T-helper 22 cell (primary cell): ENCODE data around the gene PRRC2C.
"Not testable (repeated sequence)": the region's sequence is repeated elsewhere in the genome, so short reads cannot be mapped to it uniquely, and the experiment has no call there.

Experiments
- DNase-seq: peaks from one replicate; pipeline ENCODE4 v3.0.0-alpha.2; 2020; ENCODE audit warnings: low read depth

Gene PRRC2C

DNA sequence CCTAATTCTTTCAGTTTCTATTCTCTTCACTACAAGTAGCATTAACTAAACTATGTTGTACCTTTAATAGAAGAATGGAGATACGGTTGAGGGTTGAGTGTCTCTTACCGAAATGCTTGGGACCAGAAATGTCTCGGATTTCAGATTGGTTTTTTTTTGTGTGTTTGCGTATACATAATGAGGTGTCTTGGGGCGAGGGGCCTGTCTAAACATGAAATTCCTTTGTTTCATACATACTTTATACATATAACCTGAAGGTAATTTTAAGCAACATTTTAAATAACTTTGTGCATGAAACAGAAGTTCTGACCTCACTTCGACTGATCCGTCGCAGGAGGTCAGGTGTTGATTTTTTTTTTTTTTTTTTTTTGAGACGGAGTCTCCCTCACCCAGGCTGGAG, 100.4 kb downstream of the PRRC2C start:
- no peak for DNase-seq

DNA sequence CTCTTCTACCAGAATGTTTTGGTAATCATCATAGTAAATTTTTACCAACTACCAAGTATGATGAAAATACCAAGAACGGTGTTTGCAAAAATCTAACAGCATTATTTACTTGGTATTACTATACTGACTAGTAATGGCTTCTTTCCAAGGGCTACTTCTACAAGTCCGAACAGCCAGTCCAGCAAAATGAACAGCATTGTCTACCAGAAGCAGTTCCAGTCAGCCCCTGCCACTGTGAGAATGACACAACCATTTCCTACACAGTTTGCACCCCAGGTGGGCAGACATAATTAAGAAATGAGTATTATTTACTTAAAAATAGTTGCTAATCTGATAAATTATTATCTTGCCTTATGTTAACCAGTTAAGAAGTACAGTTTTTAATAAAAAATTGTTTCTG, 102.9 kb downstream of the PRRC2C start:
- DNase-seq: no peak

DNA sequence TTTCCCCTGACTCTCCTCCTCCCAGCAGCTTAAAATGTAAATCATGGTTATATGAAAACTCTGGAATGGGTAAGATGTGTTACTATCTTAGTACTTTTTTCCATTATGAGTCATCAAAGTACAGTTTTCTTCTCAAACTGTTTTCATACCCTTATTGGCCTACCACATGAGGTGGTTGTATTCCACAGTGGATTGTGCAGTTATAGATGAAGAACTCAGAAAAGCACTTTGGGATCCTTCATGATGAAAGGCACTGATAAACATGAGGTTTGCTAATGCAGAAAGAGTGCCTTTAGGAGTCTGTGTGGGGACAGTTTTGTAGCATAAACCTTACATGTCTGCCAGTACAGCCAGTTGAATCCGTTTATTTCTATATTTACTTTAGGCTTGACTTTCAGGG, 104.7 kb downstream of the PRRC2C start:
- DNase-seq: no peak

DNA sequence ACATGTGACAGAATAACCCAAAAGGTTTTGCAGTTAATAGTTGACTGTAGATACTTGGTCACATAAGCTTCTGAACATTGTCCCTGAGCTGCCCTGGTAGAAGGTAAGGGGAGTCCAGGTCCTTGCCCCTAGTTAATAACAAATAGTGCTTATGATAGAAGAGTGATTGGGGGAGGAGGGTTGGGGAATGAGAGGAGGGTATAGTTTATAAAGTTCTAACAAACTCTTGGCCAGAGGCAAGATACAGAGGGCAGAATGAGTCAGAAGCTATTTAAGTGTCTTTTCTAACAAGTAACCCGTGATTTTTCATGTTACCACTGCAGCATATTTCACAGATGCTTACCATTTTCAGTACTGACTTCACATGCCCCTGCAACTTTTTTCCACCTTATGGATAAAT, 110.0 kb downstream of the PRRC2C start:
- DNase-seq: no peak

DNA sequence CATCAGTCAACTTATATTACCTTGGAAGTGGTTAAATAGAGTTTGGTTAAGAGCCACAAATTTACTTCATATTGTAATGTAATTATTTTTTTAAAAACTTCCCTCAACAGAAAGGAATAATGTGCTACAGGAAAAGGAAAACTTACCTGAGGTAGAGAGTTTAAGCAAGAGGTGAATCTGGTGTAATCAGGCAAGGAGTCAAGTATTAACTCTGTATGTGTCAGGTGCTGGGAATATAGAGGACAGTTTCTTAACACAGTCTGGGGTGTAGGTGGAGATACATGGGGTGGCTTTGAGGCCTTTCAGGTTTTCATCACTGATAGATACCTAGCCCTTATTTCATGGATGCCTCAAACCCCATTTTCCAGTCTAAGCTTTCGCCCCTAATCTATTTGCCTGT, 110.8 kb downstream of the PRRC2C start:
- no peak for DNase-seq

DNA sequence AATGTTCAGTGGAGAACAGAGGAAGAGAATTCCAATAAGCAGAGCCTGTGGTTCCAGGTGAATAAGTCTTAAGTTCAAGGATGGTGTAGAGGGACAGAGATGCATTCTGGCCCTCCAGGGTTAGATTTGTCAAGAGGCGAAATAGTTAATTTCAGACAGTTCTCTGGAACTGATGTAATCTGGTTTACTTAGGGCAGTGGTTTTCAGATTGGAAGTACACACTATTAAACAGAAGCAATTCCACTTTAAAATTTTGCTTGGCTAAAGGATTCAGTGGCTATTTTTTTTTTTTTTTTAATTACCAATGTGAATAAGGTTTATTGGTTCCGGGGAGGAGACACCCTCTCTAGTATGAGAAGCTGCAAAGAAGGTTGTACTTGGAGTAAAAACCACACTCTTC, 111.4 kb downstream of the PRRC2C start:
- no peak for DNase-seq

DNA sequence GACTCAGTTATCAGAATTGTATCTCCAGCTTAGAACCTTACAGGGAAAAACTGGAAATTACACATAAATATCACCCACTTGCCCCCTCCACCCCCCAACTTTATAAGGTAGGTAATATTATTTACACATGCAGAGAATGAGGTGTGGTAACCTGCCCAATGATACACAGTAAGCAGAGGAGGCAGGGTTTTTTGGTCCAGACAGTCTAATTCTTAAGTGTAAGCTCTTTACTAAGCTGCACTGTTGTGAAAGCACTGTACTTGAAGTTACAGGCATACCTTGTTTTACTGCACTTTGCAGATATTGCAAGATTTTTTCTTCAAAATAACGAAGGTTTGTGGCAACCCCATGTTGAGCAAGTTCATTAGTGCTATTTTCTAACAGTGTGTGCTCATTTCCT, 111.9 kb downstream of the PRRC2C start:
- no peak for DNase-seq

DNA sequence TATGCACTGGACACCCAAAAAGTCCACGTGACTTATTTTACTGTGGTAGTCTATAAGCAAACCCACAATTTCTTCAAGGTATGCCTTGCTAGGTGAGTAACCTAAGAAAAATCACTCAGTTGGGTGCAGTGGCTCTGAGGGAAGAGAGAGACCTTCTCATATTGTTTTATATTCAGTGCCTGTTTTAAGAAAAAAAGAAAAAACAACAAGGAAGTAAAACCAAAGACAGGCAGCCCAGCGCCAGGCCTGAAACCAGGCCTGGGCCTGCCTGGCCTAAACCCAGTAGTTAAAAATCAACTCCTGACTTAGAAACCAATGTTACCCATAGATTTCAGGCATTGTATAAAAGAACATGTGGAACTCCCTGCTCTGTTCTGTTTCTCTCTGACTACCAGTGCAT, 115.0 kb downstream of the PRRC2C start:
- DNase-seq: not testable (repeated sequence)

DNA sequence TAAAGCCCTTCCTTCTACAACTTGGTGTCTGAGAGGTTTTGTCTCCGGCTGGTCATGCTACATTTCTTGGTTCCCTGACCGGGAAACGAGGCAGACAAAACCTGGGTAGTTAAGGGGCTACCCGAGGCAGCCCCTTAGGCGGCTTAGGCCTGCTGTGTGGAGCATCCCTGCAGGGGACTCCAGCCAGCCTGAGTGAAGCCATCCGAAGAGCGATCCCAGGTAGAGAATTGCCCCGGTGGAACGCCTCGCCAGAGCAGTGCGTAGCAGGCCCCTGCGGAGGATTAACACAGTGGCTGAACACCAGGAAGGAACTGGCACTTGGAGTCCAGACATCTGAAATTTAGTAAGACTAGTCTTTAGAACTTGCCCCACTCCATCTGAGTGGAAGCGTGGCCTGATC, 115.5 kb downstream of the PRRC2C start:
- DNase-seq: no peak

DNA sequence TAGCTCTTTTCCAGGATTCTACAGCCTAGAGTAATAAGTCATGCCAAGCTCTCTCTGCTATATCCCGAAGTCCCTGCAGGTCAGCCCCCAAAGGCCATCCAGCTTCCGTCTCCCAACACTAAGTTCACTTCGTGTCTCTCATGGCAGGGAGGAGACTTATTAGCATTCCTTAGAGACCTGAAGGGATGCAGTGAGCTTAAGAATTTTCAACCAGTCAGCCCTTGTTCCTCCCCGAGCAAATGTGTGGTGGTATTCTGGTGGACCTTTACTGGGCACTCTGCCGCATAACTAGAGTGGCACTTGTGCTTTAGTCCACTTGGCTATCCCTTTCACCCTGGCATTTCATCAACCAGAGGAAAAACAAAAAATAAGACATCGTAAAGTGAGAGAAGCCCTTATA, 117.7 kb downstream of the PRRC2C start:
- DNase-seq: not testable (repeated sequence)

DNA sequence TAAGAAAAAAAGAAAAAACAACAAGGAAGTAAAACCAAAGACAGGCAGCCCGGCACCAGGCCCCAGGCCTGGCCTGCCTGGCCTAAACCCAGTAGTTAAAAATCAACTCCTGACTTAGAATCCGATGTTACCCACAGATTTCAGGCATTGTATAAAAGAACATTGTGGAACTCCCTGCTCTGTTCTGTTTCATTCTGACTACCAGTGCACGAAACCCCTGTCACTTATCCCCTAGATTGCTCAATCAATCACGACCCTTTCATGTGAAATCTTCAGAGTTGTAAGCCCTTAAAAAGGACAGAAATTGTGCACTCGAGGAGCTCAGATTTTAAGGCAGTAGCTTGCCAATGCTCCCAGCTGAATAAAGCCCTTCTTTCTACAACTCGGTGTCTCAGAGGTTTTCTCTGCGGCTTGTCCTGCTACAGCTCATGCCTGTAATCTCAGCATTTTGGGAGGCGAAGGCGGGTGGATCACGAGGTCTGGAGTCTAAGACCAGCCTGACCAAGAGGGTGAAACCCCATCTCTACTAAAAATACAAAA, 121.1 kb downstream of the PRRC2C start:
- DNase-seq: no peak

DNA sequence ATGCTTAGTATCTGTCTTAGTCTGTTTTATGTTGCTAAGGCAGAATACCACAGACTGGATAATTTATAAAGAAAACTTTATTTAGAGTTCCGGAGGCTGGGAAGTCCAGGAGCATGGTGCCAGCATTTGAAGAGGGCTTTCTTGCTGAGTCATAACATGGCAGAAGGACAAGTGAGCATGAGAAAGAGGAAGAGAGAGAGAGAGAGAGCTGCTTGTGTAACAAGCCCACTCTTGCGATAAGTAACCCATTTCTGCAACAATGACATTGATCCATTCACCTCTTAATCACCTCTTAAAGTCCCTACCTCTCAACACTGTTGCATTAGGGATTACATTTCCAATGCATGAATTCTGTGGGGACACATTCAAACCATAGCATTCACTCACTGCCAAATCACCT, 125.1 kb downstream of the PRRC2C start:
- no peak for DNase-seq

DNA sequence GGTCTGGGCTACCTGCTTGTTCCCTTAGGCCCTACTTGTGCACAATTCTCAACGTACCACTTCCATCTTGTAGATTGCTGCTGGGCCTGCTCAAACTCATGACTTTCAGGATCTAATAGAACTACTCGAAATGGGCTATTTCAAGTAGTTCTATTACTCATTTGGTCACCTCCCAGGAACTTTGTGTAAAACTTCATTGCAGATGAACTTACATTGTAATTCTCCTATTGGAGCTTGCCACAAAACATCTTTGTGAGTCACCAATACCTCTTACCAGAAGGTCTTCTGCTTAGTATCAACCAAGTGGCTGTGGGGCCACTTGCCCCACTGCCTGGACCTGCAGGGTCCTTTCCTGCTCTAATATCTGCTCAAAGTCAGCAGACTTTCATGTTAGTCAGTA, 126.0 kb downstream of the PRRC2C start:
- DNase-seq: no peak

DNA sequence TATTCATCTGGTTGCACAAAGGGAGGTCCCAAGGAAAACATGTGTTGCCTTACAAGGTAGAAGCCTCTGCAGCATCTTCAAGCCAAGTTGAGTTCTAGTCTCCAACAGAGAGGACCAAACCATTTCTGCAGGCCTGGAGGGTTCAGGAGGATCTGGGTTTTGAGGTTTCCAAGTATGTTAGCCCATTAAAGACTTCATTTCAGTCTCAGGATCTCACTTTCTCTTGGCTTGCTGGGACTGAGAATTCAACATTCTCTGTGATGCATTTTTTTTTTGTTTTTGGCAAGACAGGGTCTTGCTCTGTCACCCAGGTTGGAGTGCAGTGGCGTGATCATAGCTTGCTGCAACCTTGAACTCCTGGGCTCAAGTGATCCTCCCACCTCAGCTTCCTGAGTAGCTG, 128.0 kb downstream of the PRRC2C start:
- DNase-seq: no peak

DNA sequence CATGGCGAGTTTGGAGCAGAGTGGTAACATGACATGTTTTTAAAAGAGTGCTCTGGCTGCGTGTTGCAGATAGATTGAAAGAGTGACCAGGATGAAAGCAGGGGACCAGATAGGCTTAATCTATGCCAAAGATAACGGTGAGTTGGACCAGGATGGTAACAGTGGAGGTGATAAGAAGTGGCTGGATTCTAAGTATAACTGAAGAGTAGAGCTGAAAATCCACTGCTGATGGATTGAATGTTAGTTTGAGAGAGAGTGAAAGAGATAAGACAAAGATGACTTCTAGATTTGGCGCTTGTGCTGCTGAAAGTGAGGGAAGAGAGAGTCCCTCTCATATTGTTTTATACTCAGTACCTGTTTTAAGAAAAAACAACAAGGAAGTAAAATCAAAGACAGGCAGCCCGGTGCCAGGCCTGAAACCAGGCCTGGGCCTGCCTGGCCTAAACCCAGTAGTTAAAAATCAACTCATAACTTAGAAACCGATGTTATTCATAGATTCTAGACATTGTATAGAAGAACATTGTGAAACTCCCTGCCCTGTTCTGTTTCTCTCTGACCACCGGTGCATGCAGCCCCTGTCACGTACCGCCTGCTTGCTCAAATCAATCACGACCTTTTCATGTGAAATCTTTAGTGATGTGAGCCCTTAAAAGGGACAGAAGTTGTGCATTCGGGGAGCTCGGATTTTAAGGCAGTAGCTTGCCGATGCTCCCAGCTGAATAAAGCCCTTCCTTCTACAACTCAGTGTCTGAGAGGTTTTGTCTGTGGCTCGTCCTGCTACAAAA, 130.0 kb downstream of the PRRC2C start:
- not testable (repeated sequence) for DNase-seq

DNA sequence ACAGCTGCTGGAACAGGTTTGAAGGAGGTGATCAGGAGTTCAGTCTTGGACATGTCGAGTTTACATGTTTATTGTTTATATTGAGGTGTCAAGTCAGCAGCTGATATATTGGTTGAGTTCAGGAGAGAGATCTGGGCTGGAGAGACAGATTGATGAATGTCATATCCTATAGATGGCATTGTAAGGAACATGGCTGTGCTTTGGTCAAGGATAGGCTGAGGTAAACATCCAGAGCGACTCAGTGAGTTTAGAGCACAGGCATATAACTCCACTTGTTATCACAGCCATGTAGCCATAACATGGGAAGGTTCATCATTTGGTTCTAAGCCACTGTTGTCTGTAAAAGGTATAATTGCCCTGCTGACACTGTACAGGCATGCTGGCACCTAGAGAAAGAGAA, 131.3 kb downstream of the PRRC2C start:
- no peak for DNase-seq

DNA sequence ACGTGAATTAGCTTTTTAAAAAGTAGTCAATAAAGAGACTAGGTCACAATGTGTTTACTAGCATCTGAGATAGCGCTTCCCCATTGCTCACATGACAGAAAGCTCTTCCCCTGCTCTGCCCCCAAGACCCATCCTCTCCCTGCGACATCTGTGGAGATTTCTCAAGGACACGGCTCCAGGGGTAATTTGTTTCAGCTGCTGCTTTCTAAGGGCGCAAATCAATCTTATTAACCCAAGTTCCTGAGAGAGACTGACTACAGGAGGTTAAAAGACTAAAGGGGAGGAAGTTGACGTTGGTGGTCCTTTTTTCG, 136.8 kb downstream of the PRRC2C start, which contains the start of gene MYOCOS:
MYOCOS (plus strand) TSS at position 92 of the 311 bp plus-strand sequence. CDS start 1,641 bp downstream, outside the sequence.
- DNase-seq: no peak

DNA sequence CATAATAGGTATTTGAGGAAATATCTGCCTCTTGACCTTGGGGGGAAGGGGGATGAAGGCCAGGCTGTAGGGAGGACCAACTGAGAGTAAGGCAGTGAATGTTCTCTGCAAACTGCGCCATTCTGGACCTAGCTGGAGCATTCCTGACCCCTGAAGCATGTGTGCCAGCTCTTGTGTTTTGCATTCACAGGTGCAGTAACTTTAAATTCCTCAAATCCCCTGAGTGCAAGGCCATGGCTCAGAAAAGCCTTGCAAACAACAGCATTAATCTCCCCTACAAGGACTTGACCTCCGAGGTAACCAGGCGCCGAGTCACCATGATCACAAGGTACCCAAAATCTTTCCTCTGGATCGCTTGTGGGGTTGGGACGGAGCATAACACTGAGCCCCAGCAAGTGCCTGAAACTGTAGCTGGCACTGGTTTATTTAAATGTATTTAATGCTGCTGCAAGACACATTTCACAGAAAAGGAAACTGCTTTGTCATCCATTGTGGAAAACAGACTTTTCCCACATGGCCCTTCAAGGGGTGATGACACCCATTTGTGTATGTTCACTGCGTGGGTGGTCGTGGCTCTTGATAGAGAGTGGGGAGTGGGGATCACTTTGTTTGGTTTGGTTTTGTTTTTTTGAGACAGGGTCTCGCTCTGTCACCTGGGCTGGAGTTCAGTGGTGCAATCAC, 138.5 kb downstream of the PRRC2C start:
- no peak for DNase-seq

DNA sequence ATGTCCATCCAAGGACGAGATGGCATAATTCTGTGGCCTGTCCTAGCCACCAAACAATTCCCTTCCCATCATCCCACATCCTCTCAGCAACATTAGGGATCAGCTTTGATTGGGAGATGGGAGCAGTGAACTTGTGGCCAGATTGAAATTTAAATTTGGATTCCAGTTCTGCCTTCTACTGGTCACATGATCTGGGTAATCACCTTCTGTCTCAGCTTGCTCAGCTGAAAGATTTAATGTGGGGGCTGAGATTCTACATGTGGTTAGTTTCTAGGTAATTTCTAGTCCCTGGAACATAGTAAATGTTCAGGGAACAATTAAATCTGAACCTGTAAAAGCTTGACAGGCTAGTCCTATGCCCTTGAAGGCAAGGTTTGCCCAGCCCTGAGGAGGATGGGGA, 139.9 kb downstream of the PRRC2C start:
- DNase-seq: no peak

DNA sequence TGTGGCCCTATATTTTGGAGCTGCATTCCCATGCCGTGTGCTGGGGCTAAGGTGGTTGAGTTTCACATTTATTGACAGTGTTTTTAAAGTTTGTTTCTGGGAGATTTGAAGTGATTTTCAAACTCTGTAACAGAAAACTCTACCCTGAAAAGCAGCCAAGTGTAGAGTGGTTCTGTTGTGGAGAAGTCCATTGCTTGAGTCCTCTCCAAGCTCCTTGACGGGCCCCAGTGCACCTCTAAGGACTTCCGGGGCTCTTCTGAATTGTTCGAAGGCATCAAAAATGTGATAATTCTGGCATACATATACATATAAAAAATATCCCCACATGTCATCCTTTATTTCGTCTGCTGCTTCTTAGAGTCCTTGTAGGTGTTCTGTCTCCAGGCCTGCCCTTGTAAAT, 141.7 kb downstream of the PRRC2C start:
- no peak for DNase-seq

DNA sequence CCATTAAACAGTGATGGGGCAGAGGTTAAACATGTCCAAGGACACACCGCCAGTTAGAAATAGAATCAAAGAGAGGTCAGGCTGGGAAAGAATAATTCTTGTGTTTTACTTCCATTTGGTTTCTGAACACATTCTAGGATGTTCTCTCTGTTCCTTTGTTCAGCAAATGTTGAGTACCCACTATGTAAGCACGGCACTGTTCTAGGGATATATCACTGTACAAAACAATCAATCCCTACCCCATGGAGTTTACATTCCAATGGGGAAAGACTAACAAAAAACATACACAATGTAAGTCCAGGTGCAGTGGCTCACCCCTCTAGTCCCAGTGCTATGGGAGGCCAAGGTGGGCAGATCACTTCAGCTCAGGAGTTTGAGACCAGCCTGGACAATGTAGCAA, 142.9 kb downstream of the PRRC2C start:
- no peak for DNase-seq

DNA sequence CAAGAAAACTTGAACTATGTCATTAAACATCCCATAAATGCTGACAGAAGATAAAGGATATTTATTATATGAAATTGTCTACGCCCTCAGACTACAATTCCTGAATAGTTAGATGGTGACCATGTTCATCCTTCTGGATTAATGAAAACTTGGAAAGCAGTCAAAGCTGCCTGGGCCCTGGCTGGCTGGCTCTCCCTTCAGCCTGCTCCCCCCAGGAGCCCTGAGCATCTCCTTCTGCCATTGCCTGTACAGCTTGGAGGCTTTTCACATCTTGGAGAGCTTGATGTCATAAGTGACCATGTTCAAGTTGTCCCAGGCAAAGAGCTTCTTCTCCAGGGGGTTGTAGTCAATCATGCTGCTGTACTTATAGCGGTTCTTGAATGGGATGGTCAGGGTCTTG, 150.3 kb downstream of the PRRC2C start:
- DNase-seq: no peak

DNA sequence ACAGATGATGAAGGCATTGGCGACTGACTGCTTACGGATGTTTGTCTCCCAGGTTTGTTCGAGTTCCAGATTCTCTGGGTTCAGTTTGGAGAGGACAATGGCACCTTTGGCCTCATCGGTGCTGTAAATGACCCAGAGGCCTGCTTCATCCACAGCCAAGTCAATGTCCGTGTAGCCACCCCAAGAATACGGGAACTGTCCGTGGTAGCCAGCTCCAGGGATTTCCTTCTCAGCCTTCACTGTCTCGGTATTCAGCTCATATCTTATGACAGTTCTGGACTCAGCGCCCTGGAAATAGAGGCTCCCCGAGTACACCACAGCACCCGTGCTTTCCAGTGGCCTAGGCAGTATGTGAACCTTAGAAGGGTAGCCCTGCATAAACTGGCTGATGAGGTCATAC, 150.8 kb downstream of the PRRC2C start:
- no peak for DNase-seq
